A549 (cell line): ENCODE results near the gene SMYD5. TPM values are rescaled to one million over a fixed set of nuclear protein-coding genes. Genes with fewer than 3 reads are reported as not detected.

Source experiments
- ATAC-seq, 2 experiments: fragments of 200-7000 bp in 1 of 2; fragments of >200 bp in 1 of 2; cut with Nextera tagmentation in 1 of 2; cut with Tn5 transposase in 1 of 2; 3 replicates each; pipeline versions ENCODE4 v1.8.0 to v1.9.1; 2018 to 2020; ENCODE audit warnings: mild to moderate bottlenecking in 1 of 2, moderate library complexity in 1 of 2
- CTCF ChIA-PET: fragments of 300-600 bp; sonication (Branson Sonifier 250); formaldehyde crosslinking; extraction: SDS; loops from one replicate; lab custom pipeline; 2021; ENCODE audit warnings: antibody characterized with exemption, inconsistent platforms; lab: Yijun Ruan, JAX
- POLR2A ChIA-PET: fragments of 350-600 bp; formaldehyde crosslinking; extraction: SDS; loops from one replicate; lab custom pipeline; 2021; ENCODE audit warnings: antibody characterized with exemption, inconsistent platforms; lab: Yijun Ruan, JAX
- DNase-seq, 2 experiments: peaks; one replicate each; pipeline versions ENCODE4 v3.0.0 to v3.0.0-alpha.2; 2011 to 2016; ENCODE audit warnings: low read depth in 1 of 2, low spot score in 1 of 2
- FAIRE-seq: peaks from 2 replicates; lab custom pipeline; 2011; peaks lifted over from hg19 to GRCh38; lab: Jason Lieb, UNC
- H3K27ac ChIP-seq, 2 experiments: fragments of >200 bp; sonication (Bioruptor Twin); formaldehyde crosslinking; 3 replicates each; pipeline ENCODE4 v1.5.1; 2016 to 2017
- H3K4me1 ChIP-seq: fragments of >200 bp; sonication (Bioruptor Twin); formaldehyde crosslinking; 3 replicates; pipeline ENCODE4 v1.6.1; 2016
- H3K4me2 ChIP-seq: fragments of >200 bp; sonication (Bioruptor Twin); formaldehyde crosslinking; 3 replicates; pipeline ENCODE4 v1.6.1; 2016
- H3K4me3 ChIP-seq: fragments of >200 bp; sonication (Bioruptor Twin); formaldehyde crosslinking; 3 replicates; pipeline ENCODE4 v1.5.1; 2016
- H3K9me3 ChIP-seq: fragments of >200 bp; sonication (Bioruptor Twin); formaldehyde crosslinking; 3 replicates; pipeline ENCODE4 v1.6.1; 2016
- BHLHE40 ChIP-seq: IDR thresholded peaks from 2 replicates; pipeline ENCODE4 v1.6.1; 2012; ENCODE audit warnings: low read depth, low read length, inconsistent platforms
- CBX8 ChIP-seq: fragments of 200-600 bp; sonication (generic); IDR thresholded peaks from 2 replicates; pipeline ENCODE4 v1.6.1; 2016
- CEBPB ChIP-seq, 2 experiments: fragments of >200 bp in 1 of 2; sonication (Bioruptor Twin) in 1 of 2; formaldehyde crosslinking in 1 of 2; IDR thresholded peaks; 2 replicates each; pipeline ENCODE4 v1.6.1; 2012 to 2016
- CHD4 ChIP-seq: fragments of 200-600 bp; sonication (generic); IDR thresholded peaks from 2 replicates; pipeline ENCODE4 v1.6.1; 2016; ENCODE audit warnings: antibody characterized with exemption, mild to moderate bottlenecking, borderline replicate concordance
- EHMT2 ChIP-seq: fragments of 200-600 bp; sonication (generic); IDR thresholded peaks from 2 replicates; pipeline ENCODE4 v1.6.1; 2016; ENCODE audit warnings: antibody characterized with exemption, low read depth, mild to moderate bottlenecking, moderate library complexity
- ELK1 ChIP-seq: fragments of 150-350 bp; IDR thresholded peaks from 2 replicates; pipeline ENCODE4 v1.6.1; 2014; ENCODE audit warnings: low read depth, mild to moderate bottlenecking, low read length
- ESRRA ChIP-seq: fragments of 150-350 bp; IDR thresholded peaks from 2 replicates; pipeline ENCODE4 v1.6.1; 2014; ENCODE audit warnings: mild to moderate bottlenecking, low read length, borderline replicate concordance
- FOSB ChIP-seq: fragments of 250-450 bp; sonication (Bioruptor Pico); IDR thresholded peaks from 2 replicates; pipeline ENCODE4 v1.5.0; 2020; ENCODE audit warnings: mild to moderate bottlenecking, moderate library complexity
- FOSL2 ChIP-seq, 2 experiments: fragments of 450-650 bp in 1 of 2; fragments of >200 bp in 1 of 2; sonication (Bioruptor Twin) in 1 of 2; formaldehyde crosslinking; IDR thresholded peaks; 2 replicates each; pipeline versions ENCODE4 v1.5.0 to v1.6.1; 2016 to 2020; ENCODE audit warnings: mild to moderate bottlenecking in 1 of 2, moderate library complexity in 1 of 2
- FOXS1 ChIP-seq: fragments of 250-450 bp; sonication (Bioruptor Pico); IDR thresholded peaks from 2 replicates; pipeline ENCODE4 v1.5.0; 2020; ENCODE audit warnings: mild to moderate bottlenecking, moderate library complexity
- GATA3 ChIP-seq: IDR thresholded peaks from 2 replicates; pipeline ENCODE4 v1.6.1; 2012; ENCODE audit warnings: borderline replicate concordance
- HDAC2 ChIP-seq: fragments of 200-600 bp; sonication (generic); IDR thresholded peaks from 2 replicates; pipeline ENCODE4 v1.6.1; 2016
- HEYL ChIP-seq: fragments of 250-450 bp; sonication (Bioruptor Pico); IDR thresholded peaks from 2 replicates; pipeline ENCODE4 v1.8.0; 2021; ENCODE audit warnings: mild to moderate bottlenecking, moderate library complexity
- HOXB13 ChIP-seq: fragments of 250-450 bp; sonication (Bioruptor Pico); IDR thresholded peaks from 2 replicates; pipeline ENCODE4 v1.5.0; 2020; ENCODE audit warnings: low read depth, mild to moderate bottlenecking, moderate library complexity
- HOXB5 ChIP-seq: fragments of 250-450 bp; sonication (Bioruptor Pico); IDR thresholded peaks from 2 replicates; pipeline ENCODE4 v1.5.0; 2020; ENCODE audit warnings: mild to moderate bottlenecking, moderate library complexity
- JUN ChIP-seq, 2 experiments: fragments of >200 bp; sonication (Bioruptor Twin); formaldehyde crosslinking; IDR thresholded peaks; 2 replicates in 1 of 2; 3 replicates in 1 of 2; pipeline ENCODE4 v1.6.1; 2016 to 2017
- JUNB ChIP-seq: fragments of >200 bp; sonication (Bioruptor Twin); formaldehyde crosslinking; IDR thresholded peaks from 2 replicates; pipeline ENCODE4 v1.6.1; 2016
- KDM1A ChIP-seq: fragments of 200-600 bp; sonication (generic); IDR thresholded peaks from 2 replicates; pipeline ENCODE4 v1.6.1; 2016; ENCODE audit warnings: low read depth, mild to moderate bottlenecking
- MAFK ChIP-seq: fragments of 450-650 bp; IDR thresholded peaks from 2 replicates; pipeline ENCODE4 v1.6.1; 2014; ENCODE audit not compliant: partially characterized antibody
- MYC ChIP-seq: IDR thresholded peaks from 2 replicates; pipeline ENCODE4 v1.6.1; 2012; ENCODE audit warnings: mild to moderate bottlenecking, inconsistent platforms, low read length, improper control_type of control experiment, borderline replicate concordance
- NFE2L2 ChIP-seq: fragments of 150-350 bp; conservative IDR thresholded peaks from 2 replicates; pipeline ENCODE4 v1.6.1; 2014; ENCODE audit warnings: low read length
- POLR2A ChIP-seq: IDR thresholded peaks from 2 replicates; pipeline ENCODE4 v1.6.1; 2012; ENCODE audit warnings: mild to moderate bottlenecking, low read length
- RAD21 ChIP-seq, 2 experiments: fragments of >200 bp in 1 of 2; sonication (Bioruptor Twin) in 1 of 2; formaldehyde crosslinking in 1 of 2; IDR thresholded peaks in 1 of 2; conservative IDR thresholded peaks in 1 of 2; 2 replicates in 1 of 2; 3 replicates in 1 of 2; pipeline ENCODE4 v1.6.1; 2012 to 2018; ENCODE audit warnings: inconsistent platforms in 1 of 2
- RARB ChIP-seq: fragments of 250-450 bp; sonication (Bioruptor Pico); IDR thresholded peaks from 2 replicates; pipeline ENCODE4 v1.8.0; 2021; ENCODE audit warnings: mild to moderate bottlenecking, moderate library complexity
- RCOR1 ChIP-seq: fragments of 150-350 bp; IDR thresholded peaks from 2 replicates; pipeline ENCODE4 v1.6.1; 2014; ENCODE audit warnings: antibody characterized with exemption, low read length, low read depth
- REST ChIP-seq: fragments of 200-600 bp; sonication (generic); IDR thresholded peaks from 2 replicates; pipeline ENCODE4 v1.6.1; 2016; ENCODE audit warnings: antibody characterized with exemption, mild to moderate bottlenecking, moderate library complexity
- RFX5 ChIP-seq: fragments of 450-650 bp; IDR thresholded peaks from 2 replicates; pipeline ENCODE4 v1.7.1; 2014; ENCODE audit warnings: antibody characterized with exemption, mild to moderate bottlenecking, moderate library complexity
- RNF2 ChIP-seq: fragments of 200-600 bp; sonication (generic); IDR thresholded peaks from 2 replicates; pipeline ENCODE4 v1.6.1; 2016; ENCODE audit warnings: low read depth, mild to moderate bottlenecking, antibody characterized with exemption, moderate library complexity, borderline replicate concordance
- SMC3 ChIP-seq: fragments of >200 bp; sonication (Bioruptor Twin); formaldehyde crosslinking; IDR thresholded peaks from 3 replicates; pipeline ENCODE4 v1.6.1; 2018; ENCODE audit warnings: inconsistent platforms
- USF2 ChIP-seq: fragments of 450-650 bp; IDR thresholded peaks from 2 replicates; pipeline ENCODE4 v1.6.1; 2014; ENCODE audit warnings: antibody characterized with exemption
- ZFP36 ChIP-seq: fragments of 450-650 bp; IDR thresholded peaks from 2 replicates; pipeline ENCODE4 v1.6.1; 2014; ENCODE audit warnings: borderline replicate concordance; ENCODE audit not compliant: partially characterized antibody
- ZNF302 ChIP-seq: fragments of 250-450 bp; sonication (Bioruptor Pico); IDR thresholded peaks from 2 replicates; pipeline ENCODE4 v1.9.0; 2021; ENCODE audit warnings: inconsistent platforms, mild to moderate bottlenecking, moderate library complexity
- WGBS: methylation state at CpG from one replicate; pipeline ENCODE4 v1.1.6; 2017; ENCODE audit errors: missing lambda C conversion rate; 5-methylcytosine and 5-hydroxymethylcytosine counted together
- polyA plus RNA-seq, 4 experiments: library from polyadenylated mRNA; depleted of rRNA in 3 of 4; stranded (reverse); fragments of >200 nt; fragmentation: RNase III in 1 of 4; extraction: RNeasy Plus Mini Kit Qiagen cat#74134 plus additional on column Dnase treatment in 1 of 4; gene quantifications; 2 replicates in 3 of 4; 3 replicates in 1 of 4; pipeline ENCODE4 v1.2.3, GENCODE V29; 2011 to 2017
- TF ChIP-seq, protein P1 (sequence below): fragments of >200 bp; sonication (Bioruptor Twin); formaldehyde crosslinking; IDR thresholded peaks from 2 replicates; pipeline ENCODE4 v1.6.1; 2016
- TF ChIP-seq, protein P2 (sequence below): fragments of 250-450 bp; sonication (Bioruptor Pico); IDR thresholded peaks from 2 replicates; pipeline ENCODE4 v1.5.0; 2020; ENCODE audit warnings: low read depth, mild to moderate bottlenecking, moderate library complexity

Gene SMYD5
- polyA plus RNA-seq, 2 of the 4 experiments (the other 2 are of a cell fraction), result 40.3 to 46.7 TPM

- peak; percentile 87 to 95 for DNase-seq
- Histone ChIP-seq H3K4me3 (peak within 1 kb of the TSS; percentile 64), H3K4me1 (peaks cover 27% of the 10 kb centered on the region), H3K27ac (peak within 1 kb of the TSS; percentile 85 to 92), H3K9me3 (no peaks in the 10 kb centered on the region), H3K4me2 (peak within 1 kb of the TSS; percentile 97)
- POLR2A ChIA-PET, result interaction anchor here (0.6 to 2.4 kb wide), 25 partner anchors 9 to 503 kb away, joined by 3 to 16 read pairs (median 6); partner anchors contain the start of genes ALMS1, EGR4, NOTO and RAB11FIP5
- 1% methylated on average over 37 of the region's 69 CpGs for WGBS
- no peak for FAIRE-seq
- peak; percentile 80 to 87 for ATAC-seq
- CTCF ChIA-PET, result interaction anchor here (1.9 to 8.4 kb wide), 7 partner anchors 10 to 57 kb away, joined by 5 to 36 read pairs (median 14); partner anchors contain the start of gene SMYD5
- TF ChIP-seq KDM1A, result no peak
- peak; percentile 90 for TF ChIP-seq MYC
- TF ChIP-seq RFX5, result 0 out of 2 replicates have a peak, but pooled peaks have one; percentile 45
- no peak for TF ChIP-seq ELK1
- peak; percentile 41 for TF ChIP-seq GATA3
- no peak for TF ChIP-seq BHLHE40
- TF ChIP-seq HEYL (CRISPR knock-in tag), result no peak
- no peak; the same call in 1 of the 2 replicates for TF ChIP-seq EHMT2
- peak; percentile 97 for TF ChIP-seq POLR2A
- TF ChIP-seq RNF2, result no peak
- TF ChIP-seq ESRRA, result no peak
- TF ChIP-seq HOXB13 (CRISPR knock-in tag), result no peak
- no peak for TF ChIP-seq FOXS1 (CRISPR knock-in tag)
- no peak for TF ChIP-seq CHD4
- peak; percentile 78; the same call in 1 of the 2 replicates for TF ChIP-seq FOSB (CRISPR knock-in tag)
- TF ChIP-seq, protein P1, sequence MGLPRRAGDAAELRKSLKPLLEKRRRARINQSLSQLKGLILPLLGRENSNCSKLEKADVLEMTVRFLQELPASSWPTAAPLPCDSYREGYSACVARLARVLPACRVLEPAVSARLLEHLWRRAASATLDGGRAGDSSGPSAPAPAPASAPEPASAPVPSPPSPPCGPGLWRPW, result no peak
- TF ChIP-seq RCOR1, result no peak
- TF ChIP-seq RARB, result 0 out of 2 replicates have a peak, but pooled peaks have one; percentile 37
- peak; percentile 97 to 98 for TF ChIP-seq JUN (IDR thresholded peaks at IDR 0.05)
- TF ChIP-seq HDAC2, result no peak
- TF ChIP-seq JUNB, result no peak
- no peak for TF ChIP-seq RAD21 (conservative IDR thresholded peaks at IDR 0.05 in 1 of 2, IDR thresholded peaks at IDR 0.05 in 1 of 2)
- no peak for TF ChIP-seq REST
- no peak for TF ChIP-seq ZFP36
- no peak for TF ChIP-seq ZNF302
- no peak for TF ChIP-seq CBX8
- no peak for TF ChIP-seq SMC3
- no peak for TF ChIP-seq USF2
- no peak for TF ChIP-seq FOSL2 (IDR thresholded peaks at IDR 0.05)
- no peak; the same call in none of the 2 replicates for TF ChIP-seq FOSL2 (CRISPR knock-in tag; IDR thresholded peaks at IDR 0.05)
- TF ChIP-seq, protein P2, sequence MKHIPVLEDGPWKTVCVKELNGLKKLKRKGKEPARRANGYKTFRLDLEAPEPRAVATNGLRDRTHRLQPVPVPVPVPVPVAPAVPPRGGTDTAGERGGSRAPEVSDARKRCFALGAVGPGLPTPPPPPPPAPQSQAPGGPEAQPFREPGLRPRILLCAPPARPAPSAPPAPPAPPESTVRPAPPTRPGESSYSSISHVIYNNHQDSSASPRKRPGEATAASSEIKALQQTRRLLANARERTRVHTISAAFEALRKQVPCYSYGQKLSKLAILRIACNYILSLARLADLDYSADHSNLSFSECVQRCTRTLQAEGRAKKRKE (CRISPR knock-in tag), result peak; percentile 29; the same call in 1 of the 2 replicates
- 0 out of 2 replicates have a peak, but pooled peaks have one; percentile 63 for TF ChIP-seq HOXB5 (CRISPR knock-in tag)
- TF ChIP-seq MAFK, result no peak
- no peak for TF ChIP-seq NFE2L2
- 0 out of 4 replicates have a peak, but pooled peaks of 1 of the 2 experiments have one; percentile 16 for TF ChIP-seq CEBPB (IDR thresholded peaks at IDR 0.05)
Observed at GRCh38 chr2:73233932-73234832, 20.1 kb downstream of the SMYD5 start, which contains the start of gene CCT7. TSS of gene CCT7 (plus strand) at chr2:73234308. CDS start at chr2:73234379, 71 bp downstream.
